ENCODE results near the gene RFNG.

- TF ChIP-seq CTCF (IDR thresholded peaks at IDR 0.05), result no peak
- no peak for TF ChIP-seq POLR2A (IDR thresholded peaks at IDR 0.05)
Measured at GRCh38 chr17:82098939-82099763, 47.5 kb upstream of the RFNG start.

Measured in testis (tissue), 2 donors.